ENCODE measurements around the gene CDX1. TPM values are rescaled to one million over a fixed set of nuclear protein-coding genes. Genes with fewer than 3 reads are reported as not detected.

Gene CDX1
- total RNA-seq, 2 donors from 2014 or later, result not detected

GRCh38 chr5:150159741-150160179 lies 6.8 kb upstream of the CDX1 start:
- H3K9me3 ChIP-seq, result no peaks in the 10 kb centered on the region
- no peaks in the 10 kb centered on the region for H3K36me3 ChIP-seq
- peaks cover 0 to 69% of the 10 kb centered on the region in 2 donors for H3K4me1 ChIP-seq
- TF ChIP-seq CTCF (IDR thresholded peaks at IDR 0.05), result no peak
- peak; percentile 78 for DNase-seq (ENCODE audit: low spot score)
- H3K27me3 ChIP-seq, result no peaks in the 10 kb centered on the region
- peak overlapping the region; percentile 87 to 88 for H3K27ac ChIP-seq
- H3K4me3 ChIP-seq, result no peak overlapping the region

- Histone ChIP-seq H3K27me3 (no peaks in the 10 kb centered on the region), H3K9me3 (no peaks in the 10 kb centered on the region), H3K27ac (peak overlapping the region; percentile 87 to 88), H3K36me3 (no peaks in the 10 kb centered on the region), H3K4me1 (peaks cover 0 to 76% of the 10 kb centered on the region in 2 donors), H3K4me3 (no peak overlapping the region)
- no peak for DNase-seq (ENCODE audit: low spot score)
- TF ChIP-seq CTCF (IDR thresholded peaks at IDR 0.05), result no peak
These were observed 6.0 kb upstream of the CDX1 start for GRCh38 chr5:150160448-150161081.

GRCh38 chr5:150161242-150162141 lies 5.1 kb upstream of the CDX1 start:
- H3K36me3 ChIP-seq, result no peaks in the 10 kb centered on the region
- DNase-seq (ENCODE audit: low spot score), result peak; percentile 89

GRCh38 chr5:150162142-150162513 lies 4.5 kb upstream of the CDX1 start:
- TF ChIP-seq CTCF (IDR thresholded peaks at IDR 0.05), result no peak
- Histone ChIP-seq H3K9me3 (no peaks in the 10 kb centered on the region), H3K4me1 (peaks cover 0 to 68% of the 10 kb centered on the region in 2 donors), H3K27me3 (no peaks in the 10 kb centered on the region), H3K4me3 (no peak overlapping the region), H3K27ac (peak overlapping the region; percentile 60 to 87), H3K36me3 (no peaks in the 10 kb centered on the region)
- no peak for DNase-seq (ENCODE audit: low spot score)

More at GRCh38 chr5:150161242-150162141, 5.1 kb upstream of the CDX1 start:
- Histone ChIP-seq H3K4me1 (peaks cover 0 to 69% of the 10 kb centered on the region in 2 donors), H3K27me3 (no peaks in the 10 kb centered on the region), H3K4me3 (no peak overlapping the region), H3K9me3 (no peaks in the 10 kb centered on the region), H3K27ac (peak overlapping the region; percentile 87 to 88)
- peak; percentile 90 to 92 for TF ChIP-seq CTCF (IDR thresholded peaks at IDR 0.05)

GRCh38 chr5:150163035-150163434 lies 3.5 kb upstream of the CDX1 start:
- no peaks in the 10 kb centered on the region for H3K9me3 ChIP-seq
- H3K27me3 ChIP-seq, result no peaks in the 10 kb centered on the region
- no peak for DNase-seq (ENCODE audit: low spot score)
- peak overlapping the region; percentile 54 to 68 for H3K27ac ChIP-seq
- no peak overlapping the region for H3K4me3 ChIP-seq
- peaks cover 0 to 61% of the 10 kb centered on the region in 2 donors for H3K4me1 ChIP-seq
- H3K36me3 ChIP-seq, result no peaks in the 10 kb centered on the region
- no peak for TF ChIP-seq CTCF (IDR thresholded peaks at IDR 0.05)
